GM23248 (cell line): ENCODE results near the gene SERPINA6.

Experiments used
- EZH2 ChIP-seq: fragments of 200-600 bp; sonication (generic); IDR thresholded peaks from 2 replicates; pipeline ENCODE4 v1.6.1; 2018; ENCODE audit warnings: antibody characterized with exemption, mild to moderate bottlenecking; ENCODE audit not compliant: insufficient read depth, poor library complexity, severe bottlenecking
- EZH2phosphoT487 ChIP-seq: fragments of 200-600 bp; sonication (generic); IDR thresholded peaks from 2 replicates; pipeline ENCODE4 v1.6.1; 2018; ENCODE audit warnings: antibody characterized with exemption, moderate library complexity, mild to moderate bottlenecking, low read depth; ENCODE audit not compliant: insufficient read depth

DNA sequence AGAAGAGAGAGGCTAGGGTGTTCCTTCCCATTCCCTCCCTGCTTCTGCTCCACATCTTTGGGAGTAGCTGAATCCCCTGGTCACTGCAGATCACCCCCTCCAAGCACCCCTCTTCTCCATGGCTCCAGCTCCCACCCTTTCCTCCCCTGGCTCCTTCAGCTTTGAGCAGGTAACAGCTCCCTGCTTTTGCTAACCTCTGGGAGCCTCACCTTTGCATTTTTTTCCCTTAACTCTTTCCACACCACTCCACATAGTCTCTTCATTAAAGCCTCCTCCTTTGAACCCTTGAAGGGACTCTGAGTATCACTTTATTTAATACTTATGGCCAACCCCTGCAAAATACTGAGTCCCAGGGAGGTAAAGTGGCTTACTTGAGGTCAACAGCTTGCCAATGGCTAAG lies 25.7 kb upstream of the SERPINA6 start:
- TF ChIP-seq EZH2 (no peak), EZH2phosphoT487 (no peak)
